Tibial nerve (tissue), 4 donors: Measurements from ENCODE around the gene CBX5. TPM values are rescaled to one million over a fixed set of nuclear protein-coding genes. Genes with fewer than 3 reads are reported as not detected.

Experiments used
- DNase-seq, 2 donors: peaks; one replicate each; pipeline ENCODE4 v3.0.0-alpha.2; 2019; ENCODE audit warnings: low spot score in 2 of 2
- H3K27ac ChIP-seq, 4 donors: fragments of 200-600 bp; sonication (generic) in 3 of 4; one replicate each; pipeline ENCODE4 v1.5.1; 2017 to 2019; ENCODE audit warnings: mild to moderate bottlenecking in 1 of 4
- H3K27me3 ChIP-seq, 2 donors: fragments of 200-600 bp; sonication (generic) in 1 of 2; one replicate each; pipeline versions ENCODE4 v1.5.1 to v1.6.0; 2017 to 2019
- H3K36me3 ChIP-seq, 3 donors: fragments of 200-600 bp; sonication (generic); one replicate each; pipeline ENCODE4 v1.5.1; 2018 to 2019
- H3K4me1 ChIP-seq, 4 donors: fragments of 200-600 bp; sonication (generic) in 3 of 4; one replicate each; pipeline ENCODE4 v1.5.1; 2017 to 2019
- H3K4me3 ChIP-seq, 4 donors: fragments of 200-600 bp; sonication (generic) in 3 of 4; one replicate each; pipeline ENCODE4 v1.5.1; 2017 to 2019; ENCODE audit warnings: mild to moderate bottlenecking in 1 of 4, moderate library complexity in 1 of 4
- H3K9me3 ChIP-seq, 4 donors: fragments of 200-600 bp; sonication (generic) in 3 of 4; one replicate each; pipeline ENCODE4 v1.5.1; 2017 to 2019
- CTCF ChIP-seq, 5 experiments: fragments of 200-600 bp in 3 of 5; fragments of 450-650 bp in 2 of 5; sonication (generic) in 3 of 5; IDR thresholded peaks; one replicate each; pipeline ENCODE4 v1.5.1; 2016 to 2019; ENCODE audit warnings: antibody characterized with exemption in 5 of 5, mild to moderate bottlenecking in 3 of 5, moderate library complexity in 2 of 5
- EP300 ChIP-seq, 2 donors: sonication (generic); formaldehyde crosslinking; IDR thresholded peaks; one replicate each; pipeline ENCODE4 v1.6.1; 2017; ENCODE audit warnings: antibody characterized with exemption in 2 of 2, mild to moderate bottlenecking in 1 of 2
- POLR2A ChIP-seq, 2 donors: fragments of 450-650 bp; IDR thresholded peaks; one replicate each; pipeline ENCODE4 v1.6.1; 2017; ENCODE audit warnings: antibody characterized with exemption in 2 of 2, mild to moderate bottlenecking in 2 of 2, moderate library complexity in 2 of 2
- WGBS, 2 donors: methylation state at CpG; one replicate each; pipeline ENCODE4 v1.1.5; 2018; 5-methylcytosine and 5-hydroxymethylcytosine counted together
- total RNA-seq, 4 donors: library from RNA; depleted of rRNA; stranded (reverse); fragments of >200 nt; gene quantifications; one replicate each; pipeline ENCODE4 v1.1.0, GENCODE V29; 2016

The CBX5 gene
- total RNA-seq, 4 donors from 2014 or later = 32.1 to 50.0 (median 42.4) TPM

- TF ChIP-seq CTCF (IDR thresholded peaks at IDR 0.05) (no peak), EP300 (IDR thresholded peaks at IDR 0.05) (no peak), POLR2A (IDR thresholded peaks at IDR 0.05) (no peak)
- Histone ChIP-seq H3K9me3 (no peaks in the 10 kb centered on the region), H3K4me1 (peaks cover 0 to 22% (median 14%) of the 10 kb centered on the region in 4 donors), H3K27ac (no peak overlapping the region), H3K36me3 (no peaks in the 10 kb centered on the region), H3K4me3 (no peak overlapping the region), H3K27me3 (peaks cover 0 to 51% of the 10 kb centered on the region in 2 donors)
- DNase-seq = no peak
These were observed 23.7 kb upstream of the CBX5 start for GRCh38 chr12:54303640-54304039.

- Histone ChIP-seq H3K9me3 (no peaks in the 10 kb centered on the region), H3K4me3 (no peak overlapping the region), H3K4me1 (peaks cover 0 to 22% (median 14%) of the 10 kb centered on the region in 4 donors), H3K27me3 (peaks cover 0 to 57% of the 10 kb centered on the region in 2 donors), H3K36me3 (no peaks in the 10 kb centered on the region), H3K27ac (no peak overlapping the region)
- no peak for DNase-seq
- TF ChIP-seq EP300 (IDR thresholded peaks at IDR 0.05) (no peak), POLR2A (IDR thresholded peaks at IDR 0.05) (no peak), CTCF (IDR thresholded peaks at IDR 0.05) (no peak)
- WGBS, 2 donors = 78 to 86% methylated on average over 1 of the region's 1 CpG
These were observed 21.6 kb upstream of the CBX5 start for GRCh38 chr12:54301428-54302048.

- Histone ChIP-seq H3K9me3 (no peaks in the 10 kb centered on the region), H3K36me3 (no peaks in the 10 kb centered on the region), H3K27me3 (peaks cover 0 to 57% of the 10 kb centered on the region in 2 donors), H3K4me3 (peak within 1 kb of the TSS in 2 of 4 donors; percentile 17 to 28), H3K4me1 (peaks cover 0 to 22% (median 14%) of the 10 kb centered on the region in 4 donors), H3K27ac (no peak within 1 kb of the TSS)
- no peak for DNase-seq
- WGBS, 2 donors = 7 to 8% methylated on average over 26 of the region's 26 CpGs
- no peak for TF ChIP-seq EP300 (IDR thresholded peaks at IDR 0.05)
- no peak for TF ChIP-seq CTCF (IDR thresholded peaks at IDR 0.05)
- TF ChIP-seq POLR2A (IDR thresholded peaks at IDR 0.05) = no peak
These were observed 21.0 kb upstream of the CBX5 start, which contains the start of gene NFE2 for GRCh38 chr12:54300732-54301427. Gene NFE2 (minus strand): TSS chr12:54301015. CDS start chr12:54295248, 5,767 bp downstream.

GRCh38 chr12:54300225-54300731 is 20.4 kb upstream of the CBX5 start:
- no peak for TF ChIP-seq EP300 (IDR thresholded peaks at IDR 0.05)
- no peak for TF ChIP-seq POLR2A (IDR thresholded peaks at IDR 0.05)
- no peak for TF ChIP-seq CTCF (IDR thresholded peaks at IDR 0.05)
- Histone ChIP-seq H3K27me3 (peaks cover 0 to 57% of the 10 kb centered on the region in 2 donors), H3K27ac (no peak overlapping the region), H3K4me3 (peak overlapping the region in 1 of 4 donors; percentile 17), H3K36me3 (no peaks in the 10 kb centered on the region), H3K4me1 (peaks cover 0 to 22% (median 14%) of the 10 kb centered on the region in 4 donors), H3K9me3 (no peaks in the 10 kb centered on the region)
- DNase-seq = no peak
- 43 to 54% methylated on average over 3 of the region's 3 CpGs for WGBS, 2 donors
